Measurements from ENCODE around the gene ATP1A2.
"Not testable (repeated sequence)": the region's sequence is repeated elsewhere in the genome, so short reads cannot be mapped to it uniquely, and the experiment has no call there.

ATP1A2 gene

GRCh38 chr1:160126342-160126741, 10.8 kb downstream of the ATP1A2 start:
- DNase-seq, result not testable (repeated sequence)

GRCh38 chr1:160127381-160127780, 11.8 kb downstream of the ATP1A2 start:
- no peak for DNase-seq

- peak; percentile 71 for DNase-seq
Observed at GRCh38 chr1:160127865-160128523, 12.4 kb downstream of the ATP1A2 start.

- no peak for DNase-seq
Observed at GRCh38 chr1:160128636-160129035, 13.1 kb downstream of the ATP1A2 start.

GRCh38 chr1:160129046-160129445, 13.5 kb downstream of the ATP1A2 start:
- peak; percentile 30 for DNase-seq

GRCh38 chr1:160129558-160129957, 14.0 kb downstream of the ATP1A2 start:
- DNase-seq, result no peak

- no peak for DNase-seq
Observed at GRCh38 chr1:160129966-160130365, 14.4 kb downstream of the ATP1A2 start.

GRCh38 chr1:160130486-160130885, 14.9 kb downstream of the ATP1A2 start:
- DNase-seq, result no peak

- no peak for DNase-seq
Observed at GRCh38 chr1:160130939-160131338, 15.4 kb downstream of the ATP1A2 start.

GRCh38 chr1:160131803-160132565, 16.4 kb downstream of the ATP1A2 start:
- no peak for DNase-seq

GRCh38 chr1:160133990-160134770, 18.6 kb downstream of the ATP1A2 start:
- DNase-seq, result no peak

- no peak for DNase-seq
Observed at GRCh38 chr1:160134791-160135572, 19.4 kb downstream of the ATP1A2 start.

GRCh38 chr1:160136121-160136925, 20.8 kb downstream of the ATP1A2 start:
- no peak for DNase-seq

- DNase-seq, result no peak
Observed at GRCh38 chr1:160136926-160137200, 21.3 kb downstream of the ATP1A2 start.

GRCh38 chr1:160137216-160137862, 21.8 kb downstream of the ATP1A2 start:
- no peak for DNase-seq

GRCh38 chr1:160139840-160140239, 24.3 kb downstream of the ATP1A2 start:
- no peak for DNase-seq

- DNase-seq, result no peak
Observed at GRCh38 chr1:160143695-160144094, 28.1 kb downstream of the ATP1A2 start.

GRCh38 chr1:160144921-160145320, 29.4 kb downstream of the ATP1A2 start:
- DNase-seq, result peak; percentile 64

- no peak for DNase-seq
Observed at GRCh38 chr1:160146107-160146506, 30.5 kb downstream of the ATP1A2 start.

GRCh38 chr1:160148121-160148520, 32.6 kb downstream of the ATP1A2 start:
- no peak for DNase-seq

- DNase-seq, result peak; percentile 25
Observed at GRCh38 chr1:160149233-160149632, 33.7 kb downstream of the ATP1A2 start.

- DNase-seq, result peak; percentile 62
Observed at GRCh38 chr1:160149716-160150115, 34.2 kb downstream of the ATP1A2 start.

All from EL (cell line).